Right cardiac atrium (tissue), 5 donors: ENCODE results near the gene RORC. TPM values are rescaled to one million over a fixed set of nuclear protein-coding genes. Genes with fewer than 3 reads are reported as not detected.

Experiments used
- ATAC-seq, 2 donors: fragments of 200-7000 bp; cut with Tn5 transposase; one replicate each; pipeline versions ENCODE4 v1.8.0 to v1.9.1; 2020; ENCODE audit warnings: moderate library complexity in 2 of 2, mild to moderate bottlenecking in 1 of 2
- DNase-seq, 3 donors: peaks; one replicate each; pipeline ENCODE4 v3.0.0-alpha.2; 2020
- H3K27ac ChIP-seq: one replicate; pipeline ENCODE4 v1.5.1; 2013; ENCODE audit warnings: mild to moderate bottlenecking, low read length, control low read depth, moderate library complexity
- H3K27me3 ChIP-seq: one replicate; pipeline ENCODE4 v1.6.1; 2013; ENCODE audit not compliant: control insufficient read depth, insufficient read depth
- H3K4me1 ChIP-seq: one replicate; pipeline ENCODE4 v1.6.1; 2013; ENCODE audit warnings: low read length; ENCODE audit not compliant: control insufficient read depth, insufficient read depth
- H3K4me3 ChIP-seq: one replicate; pipeline ENCODE4 v1.5.1; 2013; ENCODE audit warnings: low read length, control low read depth
- H3K9me3 ChIP-seq: one replicate; pipeline ENCODE4 v1.6.1; 2013; ENCODE audit warnings: low read length; ENCODE audit not compliant: control insufficient read depth
- WGBS: extraction: QIAGEN DNeasy Blood & Tissue Kit; methylation state at CpG from one replicate; pipeline ENCODE4 v1.1.7; 2013; 5-methylcytosine and 5-hydroxymethylcytosine counted together
- intact Hi-C, 4 donors: fragments of 100-400 bp; cut with DNase I; formaldehyde crosslinking; loops; one replicate each; pipeline versions ENCODE4 v1.11.0 to v1.14.0; 2022 to 2023
- polyA plus RNA-seq: library from polyadenylated mRNA; stranded (reverse); fragments of 200-250 nt; gene quantifications from one replicate; pipeline ENCODE4 v1.2.3, GENCODE V29; 2013
- total RNA-seq, 4 donors: library from RNA; stranded (reverse); fragmentation: NEBNext Ultra II Directional; extraction: Animal tissue kit (Norgen Biotek cat#: 25700); gene quantifications; one replicate each; pipeline ENCODE4 v1.2.1, GENCODE V29; 2021
- donor health status: healthy with polysubstance abuse.
- donor health status: DM: no; HTN: yes; CAD: no.
- donor health status: DM: no; HTN: no; CAD: no.
- donor health status: DM: no; HTN: yes; CAD: no; lungs with severe emphysema.
- donor health status: DM: yes; HTN: yes; CAD: no.

RORC gene
- total and polyA plus RNA-seq, 5 donors: 1.3 to 8.2 (median 3.3) TPM

GRCh38 chr1:151847867-151848596, 16.4 kb upstream of the RORC start:
- Histone ChIP-seq H3K27ac (peak overlapping the region; percentile 28), H3K27me3 (no peaks in the 10 kb centered on the region), H3K4me3 (no peak overlapping the region), H3K4me1 (peaks cover 2% of the 10 kb centered on the region), H3K9me3 (no peaks in the 10 kb centered on the region)
- WGBS: 36% methylated on average over 11 of the region's 11 CpGs
- ATAC-seq: peak; percentile 28 to 60
- intact Hi-C loops: no loop called here
- DNase-seq: peak in 2 of 3 donors; percentile 12 to 62

GRCh38 chr1:151846686-151847237, 15.2 kb upstream of the RORC start:
- DNase-seq (peak in 1 of 3 donors; percentile 7), ATAC-seq (no peak)
- H3K4me1 ChIP-seq: peaks cover 2% of the 10 kb centered on the region
- H3K4me3 ChIP-seq: no peak overlapping the region
- no peak overlapping the region for H3K27ac ChIP-seq
- intact Hi-C loops: no loop called here
- 85% methylated on average over 8 of the region's 8 CpGs for WGBS
- no peaks in the 10 kb centered on the region for H3K9me3 ChIP-seq
- no peaks in the 10 kb centered on the region for H3K27me3 ChIP-seq

- 33% methylated on average over 6 of the region's 6 CpGs for WGBS
- Histone ChIP-seq H3K4me1 (peaks cover 2% of the 10 kb centered on the region), H3K27me3 (no peaks in the 10 kb centered on the region), H3K9me3 (no peaks in the 10 kb centered on the region), H3K27ac (no peak overlapping the region), H3K4me3 (no peak overlapping the region)
- intact Hi-C loops: no loop called here
- DNase-seq: peak in 1 of 3 donors; percentile 36
- peak in 1 of 2 donors; percentile 62 for ATAC-seq
Measured at GRCh38 chr1:151846062-151846568, 14.5 kb upstream of the RORC start.

- Histone ChIP-seq H3K4me3 (no peak overlapping the region), H3K9me3 (no peaks in the 10 kb centered on the region), H3K27me3 (no peaks in the 10 kb centered on the region), H3K4me1 (peaks cover 2% of the 10 kb centered on the region), H3K27ac (no peak overlapping the region)
- no peak for ATAC-seq
- WGBS: 78% methylated on average over 2 of the region's 2 CpGs
- no peak for DNase-seq
- intact Hi-C loops: no loop called here
Measured at GRCh38 chr1:151843398-151843797, 11.8 kb upstream of the RORC start.

GRCh38 chr1:151841141-151841540, 9.5 kb upstream of the RORC start:
- no peaks in the 10 kb centered on the region for H3K4me1 ChIP-seq
- intact Hi-C loops: no loop called here
- ATAC-seq (no peak), DNase-seq (no peak)
- WGBS: 87% methylated on average over 2 of the region's 2 CpGs
- H3K27ac ChIP-seq: no peak overlapping the region
- no peak overlapping the region for H3K4me3 ChIP-seq
- H3K9me3 ChIP-seq: no peaks in the 10 kb centered on the region
- H3K27me3 ChIP-seq: no peaks in the 10 kb centered on the region

GRCh38 chr1:151840421-151840820, 8.8 kb upstream of the RORC start:
- H3K27me3 ChIP-seq: no peaks in the 10 kb centered on the region
- H3K4me1 ChIP-seq: no peaks in the 10 kb centered on the region
- intact Hi-C loops: no loop called here
- no peak for DNase-seq
- ATAC-seq: no peak
- no peak overlapping the region for H3K27ac ChIP-seq
- H3K9me3 ChIP-seq: no peaks in the 10 kb centered on the region
- no peak overlapping the region for H3K4me3 ChIP-seq

GRCh38 chr1:151839457-151840403, 8.1 kb upstream of the RORC start, which contains the start of gene C2CD4D:
C2CD4D (minus strand) TSS chr1:151839820; CDS start chr1:151838989, 831 bp downstream.
- Histone ChIP-seq H3K27ac (no peak within 1 kb of the TSS), H3K9me3 (no peaks in the 10 kb centered on the region), H3K4me3 (peak within 1 kb of the TSS; percentile 53), H3K27me3 (no peaks in the 10 kb centered on the region), H3K4me1 (no peaks in the 10 kb centered on the region)
- DNase-seq (peak; percentile 62 to 87 (median 85)), ATAC-seq (peak; percentile 79 to 84)
- 4% methylated on average over 47 of the region's 47 CpGs for WGBS
- intact Hi-C loops: loop anchor here in 2 of 4 donors (10.0 kb wide), 1 partner anchor 245 kb away; no protein-coding TSS in a partner anchor

- H3K9me3 ChIP-seq: no peaks in the 10 kb centered on the region
- no peaks in the 10 kb centered on the region for H3K4me1 ChIP-seq
- no peaks in the 10 kb centered on the region for H3K27me3 ChIP-seq
- DNase-seq (no peak), ATAC-seq (no peak)
- H3K27ac ChIP-seq: no peak overlapping the region
- 12% methylated on average over 16 of the region's 16 CpGs for WGBS
- peak overlapping the region; percentile 53 for H3K4me3 ChIP-seq
- intact Hi-C loops: loop anchor here in 2 of 4 donors (10.0 kb wide), 1 partner anchor 244 kb away; no protein-coding TSS in a partner anchor
Measured at GRCh38 chr1:151839082-151839412, 7.4 kb upstream of the RORC start.

GRCh38 chr1:151838222-151839081, 6.8 kb upstream of the RORC start:
- no peak overlapping the region for H3K27ac ChIP-seq
- no peaks in the 10 kb centered on the region for H3K9me3 ChIP-seq
- H3K27me3 ChIP-seq: no peaks in the 10 kb centered on the region
- H3K4me1 ChIP-seq: no peaks in the 10 kb centered on the region
- intact Hi-C loops: loop anchor here in 2 of 4 donors (10.0 kb wide), 1 partner anchor 244 kb away; no protein-coding TSS in a partner anchor
- DNase-seq (peak; percentile 28 to 80 (median 72)), ATAC-seq (peak; percentile 37 to 41)
- peak overlapping the region; percentile 53 for H3K4me3 ChIP-seq
- 2% methylated on average over 117 of the region's 117 CpGs for WGBS

- Histone ChIP-seq H3K27me3 (no peaks in the 10 kb centered on the region), H3K27ac (no peak overlapping the region), H3K9me3 (no peaks in the 10 kb centered on the region), H3K4me1 (no peaks in the 10 kb centered on the region), H3K4me3 (peak overlapping the region; percentile 53)
- intact Hi-C loops: loop anchor here in 2 of 4 donors (10.0 kb wide), 1 partner anchor 243 kb away; no protein-coding TSS in a partner anchor
- DNase-seq (no peak), ATAC-seq (no peak)
- 7% methylated on average over 26 of the region's 26 CpGs for WGBS
Measured at GRCh38 chr1:151837884-151838221, 6.3 kb upstream of the RORC start.
